Measurements from ENCODE around the gene NSD2. TPM values are rescaled to one million over a fixed set of nuclear protein-coding genes. Genes with fewer than 3 reads are reported as not detected.

The NSD2 gene
- total RNA-seq, 4 donors from 2014 or later = 30.9 to 63.7 (median 40.3) TPM

DNA sequence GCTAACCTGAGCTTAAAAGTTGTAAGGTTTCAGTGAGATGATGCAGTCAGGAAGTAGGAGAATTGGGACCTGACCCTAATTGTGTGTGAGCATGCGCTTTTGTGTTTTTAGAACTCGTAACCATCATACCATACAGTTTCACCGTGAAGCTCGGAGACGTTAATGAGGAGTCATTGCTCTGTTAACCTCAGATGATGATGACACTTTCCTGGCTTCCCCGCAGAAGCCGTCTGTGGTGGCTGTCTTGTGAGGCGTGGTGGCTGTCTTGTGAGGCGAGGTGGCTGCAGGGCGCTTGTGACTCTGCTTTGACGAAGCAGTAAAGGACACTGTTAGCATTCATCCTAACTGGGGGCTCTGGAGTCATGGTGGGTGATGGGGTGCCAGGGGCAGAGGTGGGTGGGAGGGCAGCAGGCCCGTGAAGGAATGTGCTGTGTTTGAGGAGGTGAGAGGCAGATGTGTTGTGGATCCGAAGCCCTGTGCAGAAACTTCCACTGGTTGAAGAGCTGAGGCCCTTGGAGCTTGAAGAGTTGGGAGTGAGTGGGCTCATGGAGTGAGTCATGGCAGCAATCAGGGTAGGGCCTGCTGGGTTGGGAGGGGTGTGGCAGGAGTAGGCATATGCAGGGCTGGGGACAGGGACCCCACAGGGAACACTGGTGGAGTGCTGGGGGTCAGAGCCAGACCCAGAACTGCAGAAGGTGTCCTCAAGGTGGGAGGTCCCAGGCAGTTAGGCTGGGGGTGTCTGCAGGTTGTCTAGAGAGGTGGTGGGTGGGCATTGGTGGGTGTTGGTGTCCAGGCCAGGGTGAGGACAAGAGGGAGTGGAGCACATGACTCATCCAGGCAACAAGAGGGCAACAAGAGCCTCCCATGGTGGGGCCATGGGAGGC is 57.4 kb downstream of the NSD2 start:
- Histone ChIP-seq H3K36me3 (peaks cover 5 to 8% of the 10 kb centered on the region in 2 donors), H3K4me3 (replicated peaks in 1 of 3) (no peak overlapping the region), H3K27me3 (no peaks in the 10 kb centered on the region), H3K4me1 (peaks cover 0 to 4% of the 10 kb centered on the region in 2 donors), H3K27ac (no peak overlapping the region), H3K9me3 (no peaks in the 10 kb centered on the region)
- WGBS, 2 donors = 91% methylated on average over 13 of the region's 13 CpGs
- TF ChIP-seq, protein P1, sequence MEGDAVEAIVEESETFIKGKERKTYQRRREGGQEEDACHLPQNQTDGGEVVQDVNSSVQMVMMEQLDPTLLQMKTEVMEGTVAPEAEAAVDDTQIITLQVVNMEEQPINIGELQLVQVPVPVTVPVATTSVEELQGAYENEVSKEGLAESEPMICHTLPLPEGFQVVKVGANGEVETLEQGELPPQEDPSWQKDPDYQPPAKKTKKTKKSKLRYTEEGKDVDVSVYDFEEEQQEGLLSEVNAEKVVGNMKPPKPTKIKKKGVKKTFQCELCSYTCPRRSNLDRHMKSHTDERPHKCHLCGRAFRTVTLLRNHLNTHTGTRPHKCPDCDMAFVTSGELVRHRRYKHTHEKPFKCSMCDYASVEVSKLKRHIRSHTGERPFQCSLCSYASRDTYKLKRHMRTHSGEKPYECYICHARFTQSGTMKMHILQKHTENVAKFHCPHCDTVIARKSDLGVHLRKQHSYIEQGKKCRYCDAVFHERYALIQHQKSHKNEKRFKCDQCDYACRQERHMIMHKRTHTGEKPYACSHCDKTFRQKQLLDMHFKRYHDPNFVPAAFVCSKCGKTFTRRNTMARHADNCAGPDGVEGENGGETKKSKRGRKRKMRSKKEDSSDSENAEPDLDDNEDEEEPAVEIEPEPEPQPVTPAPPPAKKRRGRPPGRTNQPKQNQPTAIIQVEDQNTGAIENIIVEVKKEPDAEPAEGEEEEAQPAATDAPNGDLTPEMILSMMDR (IDR thresholded peaks at IDR 0.05) = no peak
- TF ChIP-seq POLR2A (IDR thresholded peaks at IDR 0.05) = no peak
- intact Hi-C loops (cut with DNase I) = no loop called here
- DNase-seq = no peak

DNA sequence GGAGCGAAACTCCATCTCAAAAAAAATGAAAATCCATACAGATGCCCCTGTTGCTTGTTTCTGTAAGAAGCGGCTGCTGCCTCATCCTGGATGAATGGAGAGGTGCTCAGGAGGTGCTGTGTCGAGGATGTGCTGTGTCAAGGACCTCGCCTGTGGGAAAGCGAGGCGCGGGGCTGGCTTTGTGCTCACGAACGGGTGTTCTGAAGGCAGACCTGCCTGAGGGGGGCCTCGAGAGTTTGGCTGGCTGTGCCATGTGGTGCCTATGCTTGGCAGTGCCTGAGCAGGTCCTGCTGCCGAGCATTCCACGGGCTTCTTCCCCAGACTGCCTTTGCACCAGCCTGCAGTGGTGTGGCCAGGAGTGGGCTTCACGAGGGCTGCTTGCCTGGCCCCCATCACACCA is 61.5 kb downstream of the NSD2 start:
- Histone ChIP-seq H3K4me1 (peaks cover 0 to 4% of the 10 kb centered on the region in 2 donors), H3K4me3 (replicated peaks in 1 of 3) (no peak overlapping the region), H3K27me3 (no peaks in the 10 kb centered on the region), H3K27ac (no peak overlapping the region), H3K9me3 (no peaks in the 10 kb centered on the region), H3K36me3 (peaks cover 8 to 16% of the 10 kb centered on the region in 2 donors)
- intact Hi-C loops (cut with DNase I) = no loop called here
- TF ChIP-seq, protein P1 (IDR thresholded peaks at IDR 0.05) = no peak
- no peak for TF ChIP-seq POLR2A (IDR thresholded peaks at IDR 0.05)
- WGBS, 2 donors = 99% methylated on average over 10 to 11 of the region's 13 CpGs
- DNase-seq = no peak

DNA sequence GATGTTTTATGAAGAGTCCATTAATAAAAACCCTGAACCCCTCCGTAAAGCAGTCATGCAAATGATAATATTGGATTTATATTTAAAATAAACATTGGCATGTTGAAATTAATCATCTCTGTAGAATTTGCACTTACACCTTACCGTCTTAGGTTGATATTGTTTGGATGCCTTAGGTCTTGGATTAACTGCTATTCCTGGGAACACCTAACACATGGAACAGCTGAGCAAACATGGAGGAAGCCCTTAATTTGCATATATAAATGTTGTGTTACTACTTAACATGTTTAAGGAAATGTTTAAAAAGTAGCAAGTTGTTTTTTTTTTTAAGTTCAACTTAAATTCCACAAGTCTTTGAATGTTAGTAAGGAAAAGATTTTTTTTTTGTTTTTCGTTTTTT is 62.5 kb downstream of the NSD2 start:
- peaks cover 8 to 16% of the 10 kb centered on the region in 2 donors for H3K36me3 ChIP-seq
- intact Hi-C loops (cut with DNase I) = no loop called here
- 93 to 96% methylated on average over 3 of the region's 3 CpGs for WGBS, 2 donors

DNA sequence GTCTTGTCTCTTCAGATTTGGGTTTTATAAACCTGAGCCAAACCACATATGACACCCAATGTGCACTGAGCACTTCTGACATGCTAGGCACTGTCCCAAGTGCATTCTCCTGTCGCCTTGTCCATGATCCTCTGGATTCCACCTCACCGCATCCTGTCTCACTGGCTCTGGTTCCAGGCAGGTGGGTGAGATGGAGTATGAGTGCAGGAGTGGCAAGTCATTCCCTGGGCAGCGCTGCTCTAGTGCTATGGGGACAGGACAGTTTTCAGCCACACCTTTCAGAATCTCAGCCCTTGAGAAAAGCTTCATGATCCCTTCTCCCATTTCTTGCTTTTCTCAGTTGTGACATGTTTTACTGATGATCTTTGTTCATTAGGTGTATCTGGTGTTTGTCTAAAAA is 66.4 kb downstream of the NSD2 start:
- no peak for TF ChIP-seq POLR2A (IDR thresholded peaks at IDR 0.05)
- TF ChIP-seq, protein P1 (IDR thresholded peaks at IDR 0.05) = no peak
- 96 to 100% methylated on average over 3 of the region's 3 CpGs for WGBS, 2 donors
- Histone ChIP-seq H3K4me3 (replicated peaks in 1 of 3) (no peak overlapping the region), H3K4me1 (peaks cover 6 to 12% of the 10 kb centered on the region in 2 donors), H3K36me3 (peaks cover 0 to 15% of the 10 kb centered on the region in 2 donors), H3K27ac (no peak overlapping the region), H3K27me3 (no peaks in the 10 kb centered on the region), H3K9me3 (no peaks in the 10 kb centered on the region)
- intact Hi-C loops (cut with DNase I) = no loop called here
- DNase-seq = no peak

More for the DNA sequence above, 62.5 kb downstream of the NSD2 start:
- TF ChIP-seq, protein P1 (IDR thresholded peaks at IDR 0.05) = no peak
- TF ChIP-seq POLR2A (IDR thresholded peaks at IDR 0.05) = no peak
- no peaks in the 10 kb centered on the region for H3K27me3 ChIP-seq
- peaks cover under 1 to 2% of the 10 kb centered on the region in 2 donors for H3K4me1 ChIP-seq
- H3K27ac ChIP-seq = no peak overlapping the region
- H3K9me3 ChIP-seq = no peaks in the 10 kb centered on the region
- H3K4me3 ChIP-seq (replicated peaks in 1 of 3) = no peak overlapping the region
- DNase-seq = no peak

DNA sequence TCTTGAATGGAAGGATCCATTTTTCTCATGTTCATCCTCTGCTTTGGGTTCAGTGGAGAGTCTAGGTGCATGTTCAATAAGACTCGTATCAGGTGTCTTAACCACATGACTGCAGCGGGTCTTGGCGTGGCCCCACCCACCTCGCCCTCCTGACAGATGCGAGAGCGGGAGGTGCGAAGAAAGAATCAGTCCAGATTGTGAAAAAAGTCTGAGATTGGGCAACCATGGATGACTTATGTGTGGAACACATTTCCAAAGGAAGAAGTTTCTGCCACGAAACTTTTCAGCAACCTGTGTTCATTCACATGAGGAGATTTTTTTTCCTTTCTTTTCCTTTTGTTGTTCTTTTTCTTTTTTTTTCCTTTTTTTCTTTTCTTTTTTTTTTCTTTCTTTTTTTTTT is 66.8 kb downstream of the NSD2 start:
- H3K27me3 ChIP-seq = no peaks in the 10 kb centered on the region
- no peaks in the 10 kb centered on the region for H3K9me3 ChIP-seq
- no peak overlapping the region for H3K27ac ChIP-seq
- WGBS, 2 donors = 96 to 99% methylated on average over 8 of the region's 8 CpGs
- DNase-seq = no peak
- TF ChIP-seq POLR2A (IDR thresholded peaks at IDR 0.05) = no peak
- TF ChIP-seq, protein P1 (IDR thresholded peaks at IDR 0.05) = no peak
- intact Hi-C loops (cut with DNase I) = no loop called here
- H3K4me1 ChIP-seq = peaks cover 6 to 12% of the 10 kb centered on the region in 2 donors
- H3K36me3 ChIP-seq = peaks cover 0 to 20% of the 10 kb centered on the region in 2 donors
- H3K4me3 ChIP-seq (replicated peaks in 1 of 3) = no peak overlapping the region
